H1 (cell line): ENCODE measurements around the gene FRY. TPM values are rescaled to one million over a fixed set of nuclear protein-coding genes. Genes with fewer than 3 reads are reported as not detected.

ENCODE experiments used
- CTCF ChIA-PET: fragments of 300-600 bp; sonication (Branson Sonifier 250); formaldehyde crosslinking; loops from one replicate; lab custom pipeline; 2021; ENCODE audit not compliant: partially characterized antibody; lab: Charles Lee
- POLR2A ChIA-PET: fragments of 300-600 bp; sonication (Branson Sonifier 250); formaldehyde crosslinking; loops from one replicate; lab custom pipeline; 2021; ENCODE audit warnings: inconsistent platforms; ENCODE audit not compliant: partially characterized antibody; lab: Charles Lee
- DNase-seq, 2 experiments: peaks; one replicate each; pipeline versions ENCODE4 v3.0.0 to v3.0.0-alpha.2; 2010 to 2022; ENCODE audit warnings: low spot score in 2 of 2, low read depth in 1 of 2, mixed read lengths in 1 of 2
- FAIRE-seq: peaks from 2 replicates; lab custom pipeline; 2011; peaks lifted over from hg19 to GRCh38; lab: Jason Lieb, UNC
- H2AFZ ChIP-seq: 2 replicates; pipeline ENCODE4 v1.8.1; 2012; ENCODE audit warnings: low read length, inconsistent platforms
- H2AK5ac ChIP-seq: 2 replicates; pipeline ENCODE4 v1.6.1; 2013; ENCODE audit warnings: low read depth, low read length
- H2BK120ac ChIP-seq: replicated peaks from 2 replicates; pipeline ENCODE3; 2013; ENCODE audit warnings: low read depth, low read length, inconsistent platforms
- H2BK12ac ChIP-seq: 2 replicates; pipeline ENCODE4 v1.6.1; 2013; ENCODE audit warnings: low read depth, low read length
- H2BK15ac ChIP-seq: 2 replicates; pipeline ENCODE4 v1.6.1; 2013; ENCODE audit warnings: low read length
- H2BK20ac ChIP-seq: 2 replicates; pipeline ENCODE4 v1.6.1; 2013; ENCODE audit warnings: low read length
- H2BK5ac ChIP-seq: 2 replicates; pipeline ENCODE4 v1.6.1; 2013; ENCODE audit warnings: low read depth, low read length
- H3K14ac ChIP-seq: 2 replicates; pipeline ENCODE4 v1.6.1; 2013; ENCODE audit warnings: inconsistent platforms; ENCODE audit not compliant: insufficient read length
- H3K18ac ChIP-seq: 2 replicates; pipeline ENCODE4 v1.6.1; 2013; ENCODE audit warnings: low read length; ENCODE audit errors: extremely low read depth
- H3K23ac ChIP-seq: 2 replicates; pipeline ENCODE4 v1.6.1; 2013; ENCODE audit warnings: inconsistent platforms; ENCODE audit not compliant: insufficient read length
- H3K23me2 ChIP-seq: 2 replicates; pipeline ENCODE4 v1.6.1; 2013; ENCODE audit warnings: low read depth, low read length
- H3K27ac ChIP-seq: 2 replicates; pipeline ENCODE4 v1.6.1; 2011; ENCODE audit warnings: low read depth, low read length, inconsistent platforms
- H3K27me3 ChIP-seq, 4 experiments: replicated peaks in 1 of 4; 1 replicate in 1 of 4; 2 replicates in 3 of 4; pipeline versions ENCODE4 v1.6.1 to v1.8.1; 2011 to 2013; ENCODE audit warnings: low read length in 3 of 4, mild to moderate bottlenecking in 3 of 4, inconsistent platforms in 2 of 4, mixed read lengths in 2 of 4, moderate library complexity in 1 of 4; ENCODE audit not compliant: control insufficient read depth in 3 of 4, insufficient read depth in 3 of 4; ENCODE audit errors: extremely low read depth in 1 of 4
- H3K36me3 ChIP-seq, 4 experiments: 2 replicates each; pipeline versions ENCODE4 v1.6.1 to v1.8.1; 2011 to 2013; ENCODE audit warnings: mild to moderate bottlenecking in 4 of 4, low read length in 3 of 4, moderate library complexity in 2 of 4, control low read depth in 1 of 4, inconsistent platforms in 1 of 4; ENCODE audit not compliant: insufficient read depth in 4 of 4, control insufficient read depth in 2 of 4
- H3K4ac ChIP-seq: replicated peaks from 2 replicates; pipeline ENCODE3; 2013; ENCODE audit warnings: low read length, low read depth, mixed read lengths, inconsistent platforms; ENCODE audit not compliant: insufficient read length
- H3K4me1 ChIP-seq, 4 experiments: replicated peaks in 1 of 4; 1 replicate in 1 of 4; 2 replicates in 3 of 4; pipeline versions ENCODE4 v1.6.1 to v1.8.1; 2011 to 2013; ENCODE audit warnings: low read length in 3 of 4, inconsistent platforms in 2 of 4, mixed read lengths in 1 of 4; ENCODE audit not compliant: insufficient read depth in 4 of 4, control insufficient read depth in 3 of 4
- H3K4me2 ChIP-seq, 2 experiments: 2 replicates each; pipeline versions ENCODE4 v1.6.1 to v1.8.1; 2011 to 2013; ENCODE audit warnings: low read depth in 2 of 2, low read length in 2 of 2, control low read depth in 1 of 2, inconsistent platforms in 1 of 2, mild to moderate bottlenecking in 1 of 2; ENCODE audit not compliant: insufficient read depth in 1 of 2
- H3K4me3 ChIP-seq, 4 experiments: fragments of 200-600, 300-600 bp in 1 of 4; sonication (generic), shearing (Covaris generic), sonication (Bioruptor Twin) in 1 of 4; 2 replicates each; pipeline versions ENCODE4 v1.5.1 to v1.8.1; 2011 to 2016; ENCODE audit warnings: low read length in 4 of 4, low read depth in 3 of 4, control low read depth in 2 of 4, inconsistent platforms in 2 of 4, mild to moderate bottlenecking in 2 of 4, mixed read lengths in 1 of 4, moderate library complexity in 1 of 4; ENCODE audit not compliant: insufficient read depth in 2 of 4; ENCODE audit errors: extremely low read depth in 1 of 4
- H3K56ac ChIP-seq: replicated peaks from 2 replicates; pipeline ENCODE3; 2013; ENCODE audit warnings: low read depth, mild to moderate bottlenecking, mixed read lengths, low read length, inconsistent platforms; ENCODE audit not compliant: insufficient read length
- H3K79me1 ChIP-seq: 2 replicates; pipeline ENCODE4 v1.6.1; 2013; ENCODE audit warnings: low read depth, low read length, control low read depth
- H3K79me2 ChIP-seq, 2 experiments: 2 replicates each; pipeline versions ENCODE4 v1.6.1 to v1.8.1; 2012 to 2013; ENCODE audit warnings: low read length in 2 of 2, mild to moderate bottlenecking in 2 of 2, inconsistent platforms in 1 of 2; ENCODE audit not compliant: insufficient read depth in 2 of 2, control insufficient read depth in 1 of 2
- H3K9ac ChIP-seq, 4 experiments: replicated peaks in 1 of 4; 1 replicate in 1 of 4; 2 replicates in 3 of 4; pipeline versions ENCODE4 v1.6.1 to v1.8.1; 2011 to 2013; ENCODE audit warnings: low read depth in 3 of 4, low read length in 3 of 4, control low read depth in 2 of 4, mild to moderate bottlenecking in 2 of 4, moderate library complexity in 2 of 4, inconsistent platforms in 1 of 4; ENCODE audit errors: extremely low read depth in 1 of 4
- H3K9me3 ChIP-seq, 2 experiments: 2 replicates each; pipeline versions ENCODE4 v1.6.1 to v1.8.1; 2012 to 2013; ENCODE audit warnings: mild to moderate bottlenecking in 2 of 2, moderate library complexity in 2 of 2, control low read depth in 1 of 2, inconsistent platforms in 1 of 2, low read depth in 1 of 2, low read length in 1 of 2, mixed read lengths in 1 of 2; ENCODE audit not compliant: insufficient read depth in 2 of 2
- H4K20me1 ChIP-seq, 2 experiments: replicated peaks in 1 of 2; 2 replicates each; pipeline versions ENCODE3 to v1.8.1; 2011 to 2013; ENCODE audit warnings: inconsistent platforms in 2 of 2, low read length in 2 of 2, mild to moderate bottlenecking in 1 of 2; ENCODE audit not compliant: insufficient read depth in 2 of 2, control insufficient read depth in 1 of 2
- H4K5ac ChIP-seq: 2 replicates; pipeline ENCODE4 v1.6.1; 2013; ENCODE audit warnings: low read length, low read depth, mixed read lengths, inconsistent platforms; ENCODE audit not compliant: insufficient read length
- H4K8ac ChIP-seq: 2 replicates; pipeline ENCODE4 v1.8.0; 2013; ENCODE audit warnings: mild to moderate bottlenecking, moderate library complexity, low read length, inconsistent platforms; ENCODE audit not compliant: insufficient read depth; ENCODE audit errors: extremely low read depth
- H4K91ac ChIP-seq: replicated peaks from 2 replicates; pipeline ENCODE3; 2013; ENCODE audit warnings: low read length, mixed read lengths, inconsistent platforms; ENCODE audit not compliant: insufficient read length
- CEBPB ChIP-seq: IDR thresholded peaks from 2 replicates; pipeline ENCODE4 v1.6.1; 2012; ENCODE audit warnings: low read depth, low read length
- EP300 ChIP-seq, 2 experiments: IDR thresholded peaks; 1 replicate in 1 of 2; 2 replicates in 1 of 2; pipeline ENCODE4 v1.6.1; 2011 to 2012; ENCODE audit warnings: low read depth in 2 of 2, low read length in 2 of 2, mild to moderate bottlenecking in 2 of 2, borderline replicate concordance in 1 of 2, inconsistent platforms in 1 of 2, moderate library complexity in 1 of 2
- GABPA ChIP-seq: IDR thresholded peaks from 2 replicates; pipeline ENCODE4 v1.6.1; 2011; ENCODE audit warnings: mild to moderate bottlenecking, low read length, moderate library complexity, borderline replicate concordance; ENCODE audit not compliant: insufficient read depth
- KDM5A ChIP-seq: fragments of 200-600 bp; IDR thresholded peaks from 2 replicates; pipeline ENCODE4 v1.7.1; 2012; ENCODE audit warnings: mild to moderate bottlenecking, low read length, inconsistent platforms, mixed read lengths
- NANOG ChIP-seq: IDR thresholded peaks from 2 replicates; pipeline ENCODE4 v1.6.1; 2011; ENCODE audit warnings: low read length, low read depth, mild to moderate bottlenecking, inconsistent platforms; ENCODE audit not compliant: insufficient read depth, poor library complexity, severe bottlenecking
- SP2 ChIP-seq: IDR thresholded peaks from 2 replicates; pipeline ENCODE4 v1.6.1; 2012; ENCODE audit warnings: mild to moderate bottlenecking, low read length, inconsistent platforms
- SRF ChIP-seq: IDR thresholded peaks from 2 replicates; pipeline ENCODE4 v1.6.1; 2011; ENCODE audit warnings: mild to moderate bottlenecking, low read depth, low read length, moderate library complexity
- WGBS, 2 experiments: shearing (Covaris generic) in 1 of 2; methylation state at CpG; one replicate each; pipeline versions ENCODE4 v1.1.6 to v1.1.7; 2013 to 2015; ENCODE audit warnings: low lambda C conversion rate in 2 of 2, mixed read lengths in 2 of 2, inconsistent platforms in 1 of 2, low coverage in 1 of 2, missing lambda C conversion rate in 1 of 2; ENCODE audit not compliant: insufficient replicate concordance in 2 of 2, insufficient coverage in 1 of 2, insufficient read length in 1 of 2; ENCODE audit errors: extremely low coverage in 1 of 2, missing lambda C conversion rate in 1 of 2; 5-methylcytosine and 5-hydroxymethylcytosine counted together
- polyA plus RNA-seq, 7 experiments: library from polyadenylated mRNA; depleted of rRNA in 3 of 7; stranded (reverse) in 5 of 7; unstranded in 2 of 7; fragments of >200 nt in 5 of 7; fragments of 200-250 nt in 2 of 7; gene quantifications; 1 replicate in 5 of 7; 2 replicates in 1 of 7; 4 replicates in 1 of 7; pipeline versions ENCODE4 v1.2.1 to v1.2.3, GENCODE V29; 2011 to 2013; ENCODE audit warnings: missing spikeins in 2 of 7, mixed read lengths in 2 of 7
- total RNA-seq: library from RNA; stranded (reverse); fragmentation: NEBNext Ultra II Directional; extraction: Animal tissue kit (Norgen Biotek cat#: 25700); gene quantifications from 2 replicates; pipeline ENCODE4 v1.2.1, GENCODE V29; 2021
- TF ChIP-seq, protein P1 (sequence below): IDR thresholded peaks from 2 replicates; pipeline ENCODE4 v1.6.1; 2012; ENCODE audit warnings: inconsistent platforms

Gene FRY
- total and polyA plus RNA-seq, 2 of the 8 experiments (the other 6 are each of a cell fraction or from before 2014, with no cell fraction given) = 4.3 to 9.2 TPM

GRCh38 chr13:32044446-32044845, 12.9 kb downstream of the FRY start:
- no peak overlapping the region for H3K9ac ChIP-seq
- H3K9me3 ChIP-seq = no peaks in the 10 kb centered on the region
- H3K4ac ChIP-seq = no peak overlapping the region
- no peak overlapping the region for H3K4me2 ChIP-seq
- H3K56ac ChIP-seq = no peak overlapping the region
- TF ChIP-seq, protein P1, sequence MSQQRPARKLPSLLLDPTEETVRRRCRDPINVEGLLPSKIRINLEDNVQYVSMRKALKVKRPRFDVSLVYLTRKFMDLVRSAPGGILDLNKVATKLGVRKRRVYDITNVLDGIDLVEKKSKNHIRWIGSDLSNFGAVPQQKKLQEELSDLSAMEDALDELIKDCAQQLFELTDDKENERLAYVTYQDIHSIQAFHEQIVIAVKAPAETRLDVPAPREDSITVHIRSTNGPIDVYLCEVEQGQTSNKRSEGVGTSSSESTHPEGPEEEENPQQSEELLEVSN = no peak
- no peak for TF ChIP-seq SP2
- no peak for TF ChIP-seq SRF
- TF ChIP-seq GABPA = no peak
- no peak for TF ChIP-seq NANOG
- TF ChIP-seq KDM5A = no peak
- TF ChIP-seq EP300 (IDR thresholded peaks at IDR 0.05; ENCODE audit: borderline replicate concordance in 1 of 2, low read depth in 2 of 2, low read length in 2 of 2) = no peak
- TF ChIP-seq CEBPB = no peak
- no peak overlapping the region for H2BK20ac ChIP-seq
- no peak overlapping the region for H3K4me3 ChIP-seq
- H3K4me1 ChIP-seq = peaks cover 0 to 9% (median 3%) of the 10 kb centered on the region in 4 experiments; a peak in 3 of 7 replicates
- H3K23me2 ChIP-seq = no peaks in the 10 kb centered on the region
- no peaks in the 10 kb centered on the region for H3K79me2 ChIP-seq
- H3K23ac ChIP-seq = no peak overlapping the region
- H2BK120ac ChIP-seq = no peak overlapping the region
- 92% methylated on average over 1 of the region's 1 CpG; no CpG with 5 or more reads in 1 of the 2 experiments for WGBS, 2 experiments
- no peaks in the 10 kb centered on the region for H3K79me1 ChIP-seq
- no peaks in the 10 kb centered on the region for H3K27me3 ChIP-seq
- no peak overlapping the region for H3K18ac ChIP-seq
- no peak for FAIRE-seq
- no peak overlapping the region for H2AFZ ChIP-seq
- no peak overlapping the region for H4K5ac ChIP-seq
- H2BK15ac ChIP-seq = no peak overlapping the region
- H3K27ac ChIP-seq = no peak overlapping the region
- no peaks in the 10 kb centered on the region for H4K20me1 ChIP-seq
- H3K14ac ChIP-seq = no peak overlapping the region
- H4K8ac ChIP-seq = no peak overlapping the region
- H4K91ac ChIP-seq = no peak overlapping the region
- H3K36me3 ChIP-seq = no peaks in the 10 kb centered on the region; a peak in 1 of 8 replicates
- POLR2A ChIA-PET = interaction anchor here (0.6 kb wide), 1 partner anchor 9 kb away, joined by 4 read pairs; no protein-coding TSS in a partner anchor
- H2BK12ac ChIP-seq = no peak overlapping the region
- no peak for DNase-seq
- no peak overlapping the region for H2BK5ac ChIP-seq
- CTCF ChIA-PET = no interaction called here
- H2AK5ac ChIP-seq = no peak overlapping the region
